Rectal smooth muscle tissue (tissue), 1 donor: ENCODE results near the gene FBN2.

ENCODE experiments used
- H3K27ac ChIP-seq: one replicate; pipeline ENCODE4 v1.7.0; 2013; ENCODE audit warnings: low read depth, low read length, inconsistent platforms
- H3K27me3 ChIP-seq: one replicate; pipeline ENCODE4 v1.7.0; 2013; ENCODE audit warnings: low read length; ENCODE audit not compliant: control insufficient read depth, insufficient read depth
- H3K36me3 ChIP-seq: one replicate; pipeline ENCODE4 v1.7.0; 2013; ENCODE audit warnings: low read length; ENCODE audit not compliant: control insufficient read depth, insufficient read depth
- H3K4me1 ChIP-seq: one replicate; pipeline ENCODE4 v1.7.0; 2013; ENCODE audit warnings: low read length; ENCODE audit not compliant: control insufficient read depth, insufficient read depth
- H3K4me3 ChIP-seq: one replicate; pipeline ENCODE4 v1.7.0; 2013; ENCODE audit warnings: low read length
- H3K9ac ChIP-seq: one replicate; pipeline ENCODE4 v1.7.0; 2013; ENCODE audit warnings: low read length

Gene FBN2

GRCh38 chr5:128264564-128265360 is 273.3 kb downstream of the FBN2 start:
- no peak overlapping the region for H3K27ac ChIP-seq
- no peak overlapping the region for H3K4me3 ChIP-seq
- no peak overlapping the region for H3K9ac ChIP-seq
- H3K27me3 ChIP-seq = no peaks in the 10 kb centered on the region
- no peaks in the 10 kb centered on the region for H3K36me3 ChIP-seq
- H3K4me1 ChIP-seq = peaks cover 3% of the 10 kb centered on the region

- H3K27me3 ChIP-seq = no peaks in the 10 kb centered on the region
- no peak overlapping the region for H3K4me3 ChIP-seq
- H3K36me3 ChIP-seq = no peaks in the 10 kb centered on the region
Measured at GRCh38 chr5:128263357-128263756, 274.7 kb downstream of the FBN2 start.

GRCh38 chr5:128262911-128263310 is 275.1 kb downstream of the FBN2 start:
- Histone ChIP-seq H3K36me3 (no peaks in the 10 kb centered on the region), H3K27ac (no peak overlapping the region), H3K9ac (no peak overlapping the region), H3K4me3 (no peak overlapping the region), H3K4me1 (peaks cover 3% of the 10 kb centered on the region), H3K27me3 (no peaks in the 10 kb centered on the region)

More at GRCh38 chr5:128263357-128263756, 274.7 kb downstream of the FBN2 start:
- H3K9ac ChIP-seq = no peak overlapping the region
- no peak overlapping the region for H3K27ac ChIP-seq
- H3K4me1 ChIP-seq = peaks cover 3% of the 10 kb centered on the region

DNA sequence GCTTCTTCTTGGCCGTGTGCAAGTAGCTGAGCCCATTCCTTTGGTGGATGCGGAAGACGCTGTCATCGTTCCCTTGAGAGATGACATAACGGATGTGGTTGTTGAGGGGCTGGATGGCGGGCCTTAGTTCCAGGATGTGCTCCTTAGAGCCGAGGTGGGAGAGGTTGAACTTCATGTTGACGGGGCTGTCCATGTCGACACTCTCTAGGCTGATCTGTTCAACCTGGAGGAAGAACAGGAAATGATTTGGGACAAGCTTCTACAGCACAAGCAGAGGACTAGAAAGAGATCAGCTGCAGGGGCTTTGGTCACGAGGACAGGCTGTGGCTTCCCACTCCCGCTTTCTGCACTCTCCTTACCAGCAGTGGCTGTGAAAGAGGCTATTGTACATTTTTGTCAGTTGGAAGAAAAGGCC is 278.4 kb downstream of the FBN2 start:
- no peaks in the 10 kb centered on the region for H3K4me1 ChIP-seq
- no peak overlapping the region for H3K27ac ChIP-seq

GRCh38 chr5:128258372-128258771 is 279.7 kb downstream of the FBN2 start:
- no peak overlapping the region for H3K27ac ChIP-seq

More for the DNA sequence above, 278.4 kb downstream of the FBN2 start:
- Histone ChIP-seq H3K9ac (no peak overlapping the region), H3K36me3 (no peaks in the 10 kb centered on the region), H3K27me3 (no peaks in the 10 kb centered on the region), H3K4me3 (no peak overlapping the region)

GRCh38 chr5:128257076-128257475 is 281.0 kb downstream of the FBN2 start:
- H3K9ac ChIP-seq = no peak overlapping the region
- H3K4me1 ChIP-seq = no peaks in the 10 kb centered on the region
- H3K36me3 ChIP-seq = no peaks in the 10 kb centered on the region

More at GRCh38 chr5:128258372-128258771, 279.7 kb downstream of the FBN2 start:
- Histone ChIP-seq H3K36me3 (no peaks in the 10 kb centered on the region), H3K27me3 (no peaks in the 10 kb centered on the region), H3K4me3 (no peak overlapping the region), H3K9ac (no peak overlapping the region), H3K4me1 (no peaks in the 10 kb centered on the region)

GRCh38 chr5:128254789-128255188 is 283.3 kb downstream of the FBN2 start:
- H3K9ac ChIP-seq = no peak overlapping the region
- no peaks in the 10 kb centered on the region for H3K36me3 ChIP-seq
- no peak overlapping the region for H3K4me3 ChIP-seq
- H3K27me3 ChIP-seq = no peaks in the 10 kb centered on the region
- no peaks in the 10 kb centered on the region for H3K4me1 ChIP-seq
- H3K27ac ChIP-seq = no peak overlapping the region

More at GRCh38 chr5:128257076-128257475, 281.0 kb downstream of the FBN2 start:
- no peak overlapping the region for H3K4me3 ChIP-seq
- no peaks in the 10 kb centered on the region for H3K27me3 ChIP-seq
- no peak overlapping the region for H3K27ac ChIP-seq

GRCh38 chr5:128253880-128254279 is 284.2 kb downstream of the FBN2 start:
- Histone ChIP-seq H3K27ac (no peak overlapping the region), H3K9ac (no peak overlapping the region), H3K27me3 (no peaks in the 10 kb centered on the region), H3K4me1 (no peaks in the 10 kb centered on the region), H3K36me3 (no peaks in the 10 kb centered on the region), H3K4me3 (no peak overlapping the region)

DNA sequence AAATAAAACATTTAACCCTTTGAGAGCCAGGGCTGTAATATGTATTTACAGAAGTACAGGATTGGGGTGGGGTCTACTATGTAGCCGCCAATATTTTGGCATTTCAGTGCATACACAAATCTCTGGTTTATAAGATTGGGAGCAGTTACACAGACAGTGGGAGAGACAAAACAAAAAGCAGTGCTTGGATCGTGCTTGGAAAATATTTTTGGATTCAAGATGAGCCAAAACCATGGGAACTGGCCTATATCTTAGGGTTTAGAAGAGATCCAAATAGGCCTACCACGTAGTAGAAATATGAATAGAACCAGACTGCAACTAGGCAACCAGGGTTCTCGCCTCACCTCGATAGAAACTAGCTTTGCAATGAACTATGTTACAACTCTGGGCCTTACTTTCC is 284.9 kb downstream of the FBN2 start:
- no peak overlapping the region for H3K9ac ChIP-seq
- no peaks in the 10 kb centered on the region for H3K4me1 ChIP-seq
- no peak overlapping the region for H3K27ac ChIP-seq
- H3K27me3 ChIP-seq = no peaks in the 10 kb centered on the region
- no peak overlapping the region for H3K4me3 ChIP-seq
- no peaks in the 10 kb centered on the region for H3K36me3 ChIP-seq

- Histone ChIP-seq H3K27ac (no peak overlapping the region), H3K36me3 (no peaks in the 10 kb centered on the region), H3K4me3 (no peak overlapping the region), H3K4me1 (no peaks in the 10 kb centered on the region), H3K27me3 (no peaks in the 10 kb centered on the region), H3K9ac (no peak overlapping the region)
Measured at GRCh38 chr5:128252756-128253155, 285.3 kb downstream of the FBN2 start.

- Histone ChIP-seq H3K4me3 (no peak overlapping the region), H3K27me3 (no peaks in the 10 kb centered on the region), H3K9ac (no peak overlapping the region), H3K4me1 (no peaks in the 10 kb centered on the region), H3K27ac (no peak overlapping the region), H3K36me3 (no peaks in the 10 kb centered on the region)
Measured at GRCh38 chr5:128252196-128252595, 285.8 kb downstream of the FBN2 start.

- no peaks in the 10 kb centered on the region for H3K4me1 ChIP-seq
- H3K4me3 ChIP-seq = no peak overlapping the region
- no peaks in the 10 kb centered on the region for H3K27me3 ChIP-seq
- no peak overlapping the region for H3K27ac ChIP-seq
- H3K36me3 ChIP-seq = no peaks in the 10 kb centered on the region
- H3K9ac ChIP-seq = no peak overlapping the region
Measured at GRCh38 chr5:128245974-128246373, 292.1 kb downstream of the FBN2 start.

GRCh38 chr5:128243958-128244582 is 294.0 kb downstream of the FBN2 start:
- Histone ChIP-seq H3K36me3 (no peaks in the 10 kb centered on the region), H3K4me3 (no peak overlapping the region), H3K27ac (no peak overlapping the region), H3K27me3 (no peaks in the 10 kb centered on the region), H3K4me1 (no peaks in the 10 kb centered on the region), H3K9ac (no peak overlapping the region)
